SK-N-SH (cell line): Measurements from ENCODE around the gene RPP14.

Experiments used
- EP300 ChIP-seq, 2 experiments: IDR thresholded peaks; 2 replicates each; pipeline versions ENCODE4 v1.4.0 to v1.6.1; 2012; ENCODE audit warnings: borderline replicate concordance in 1 of 2, low read depth in 1 of 2, low read length in 1 of 2
- FOSL2 ChIP-seq: IDR thresholded peaks from 2 replicates; pipeline ENCODE4 v1.4.0; 2012; ENCODE audit warnings: low read depth, mild to moderate bottlenecking, moderate library complexity, borderline replicate concordance
- JUND ChIP-seq: IDR thresholded peaks from 2 replicates; pipeline ENCODE4 v1.4.0; 2012
- MXI1 ChIP-seq: IDR thresholded peaks from 2 replicates; pipeline ENCODE4 v1.6.1; 2012; ENCODE audit warnings: mild to moderate bottlenecking, low read depth, low read length, improper control_type of control experiment
- TF ChIP-seq, protein P1 (sequence below): fragments of 200-600 bp; sonication (generic); IDR thresholded peaks from 2 replicates; pipeline ENCODE4 v1.6.1; 2017; ENCODE audit warnings: antibody characterized with exemption, mild to moderate bottlenecking, moderate library complexity

DNA sequence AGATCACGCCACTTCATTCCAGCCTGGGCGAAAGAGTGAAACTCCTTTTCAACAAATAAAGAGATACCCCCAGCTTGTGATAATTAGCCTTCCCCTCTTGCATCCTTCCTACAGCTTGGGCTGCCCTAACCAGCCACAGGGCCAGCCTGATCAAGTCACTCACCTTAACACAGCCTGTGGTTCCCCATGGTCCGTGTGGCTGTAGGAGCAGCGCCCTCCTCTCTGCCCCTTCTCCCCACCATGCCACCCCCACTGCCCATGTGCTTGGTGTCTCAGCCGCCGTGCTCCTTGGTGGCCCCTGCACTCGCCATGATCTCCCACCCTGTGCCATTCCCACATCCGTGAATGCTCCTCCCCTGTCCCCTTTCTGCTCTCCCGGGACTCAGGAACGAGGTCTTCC, 13.2 kb upstream of the RPP14 start:
- TF ChIP-seq EP300 (IDR thresholded peaks at IDR 0.05; ENCODE audit: borderline replicate concordance in 1 of 2, low read depth in 1 of 2, low read length in 1 of 2) (no peak), FOSL2 (no peak), MXI1 (no peak), JUND (no peak)
- TF ChIP-seq, protein P1, sequence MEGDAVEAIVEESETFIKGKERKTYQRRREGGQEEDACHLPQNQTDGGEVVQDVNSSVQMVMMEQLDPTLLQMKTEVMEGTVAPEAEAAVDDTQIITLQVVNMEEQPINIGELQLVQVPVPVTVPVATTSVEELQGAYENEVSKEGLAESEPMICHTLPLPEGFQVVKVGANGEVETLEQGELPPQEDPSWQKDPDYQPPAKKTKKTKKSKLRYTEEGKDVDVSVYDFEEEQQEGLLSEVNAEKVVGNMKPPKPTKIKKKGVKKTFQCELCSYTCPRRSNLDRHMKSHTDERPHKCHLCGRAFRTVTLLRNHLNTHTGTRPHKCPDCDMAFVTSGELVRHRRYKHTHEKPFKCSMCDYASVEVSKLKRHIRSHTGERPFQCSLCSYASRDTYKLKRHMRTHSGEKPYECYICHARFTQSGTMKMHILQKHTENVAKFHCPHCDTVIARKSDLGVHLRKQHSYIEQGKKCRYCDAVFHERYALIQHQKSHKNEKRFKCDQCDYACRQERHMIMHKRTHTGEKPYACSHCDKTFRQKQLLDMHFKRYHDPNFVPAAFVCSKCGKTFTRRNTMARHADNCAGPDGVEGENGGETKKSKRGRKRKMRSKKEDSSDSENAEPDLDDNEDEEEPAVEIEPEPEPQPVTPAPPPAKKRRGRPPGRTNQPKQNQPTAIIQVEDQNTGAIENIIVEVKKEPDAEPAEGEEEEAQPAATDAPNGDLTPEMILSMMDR = no peak
